ENCODE results near the gene CAV3.

CAV3 gene

GRCh38 chr3:8764528-8764927 lies 30.9 kb downstream of the CAV3 start:
- TF ChIP-seq ZFX (IDR thresholded peaks at IDR 0.05) (no peak), CTCF (conservative IDR thresholded peaks at IDR 0.05) (no peak)
- H3K27ac ChIP-seq: no peak overlapping the region

- no peak for TF ChIP-seq ZFX (IDR thresholded peaks at IDR 0.05)
- TF ChIP-seq CTCF (conservative IDR thresholded peaks at IDR 0.05): no peak
- no peak overlapping the region for H3K27ac ChIP-seq
These were observed 31.9 kb downstream of the CAV3 start for GRCh38 chr3:8765528-8765927.

DNA sequence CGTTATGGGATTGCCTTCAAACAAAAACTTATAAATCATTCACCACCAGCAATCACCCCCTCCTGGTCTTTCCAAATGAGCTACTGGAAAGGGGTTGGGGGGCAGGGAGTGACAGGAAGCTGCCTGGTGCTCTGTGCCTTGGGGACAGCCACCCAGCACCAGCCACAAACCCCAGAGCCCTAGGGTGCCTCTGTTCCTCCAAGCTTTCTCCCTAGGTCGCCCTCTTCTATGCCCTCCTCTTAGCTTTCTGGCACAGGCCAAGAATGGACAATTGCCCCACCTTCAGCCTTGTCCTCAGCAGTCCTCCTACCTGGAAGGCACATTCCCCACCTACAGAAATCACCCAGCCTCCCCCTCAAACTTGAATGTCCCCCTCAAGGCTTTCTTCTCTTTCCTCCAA lies 32.5 kb downstream of the CAV3 start:
- TF ChIP-seq ZFX (IDR thresholded peaks at IDR 0.05) (no peak), CTCF (conservative IDR thresholded peaks at IDR 0.05) (no peak)
- H3K27ac ChIP-seq: no peak overlapping the region

DNA sequence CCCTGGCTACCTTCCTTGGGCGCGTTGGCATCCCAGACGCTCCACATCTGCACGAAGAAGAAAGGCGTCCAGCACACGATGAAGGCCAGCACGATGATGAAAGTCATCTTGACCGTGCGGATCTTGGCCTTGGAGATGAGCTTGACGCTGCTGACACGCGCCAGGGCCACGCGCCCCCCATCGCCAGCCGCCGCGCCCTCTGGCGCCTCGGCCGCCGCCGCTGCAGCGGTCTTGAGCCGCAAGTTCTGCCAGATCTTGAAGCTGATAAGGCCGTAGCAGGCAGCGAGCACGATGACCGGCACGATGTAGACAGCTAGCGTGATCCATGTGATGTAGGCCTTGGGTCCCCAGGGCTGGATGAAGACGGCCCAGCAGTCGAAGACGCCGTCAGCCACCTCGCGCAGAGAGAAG lies 33.7 kb downstream of the CAV3 start:
- H3K27ac ChIP-seq: no peak overlapping the region
- no peak for TF ChIP-seq CTCF (conservative IDR thresholded peaks at IDR 0.05)
- TF ChIP-seq ZFX (IDR thresholded peaks at IDR 0.05): no peak

DNA sequence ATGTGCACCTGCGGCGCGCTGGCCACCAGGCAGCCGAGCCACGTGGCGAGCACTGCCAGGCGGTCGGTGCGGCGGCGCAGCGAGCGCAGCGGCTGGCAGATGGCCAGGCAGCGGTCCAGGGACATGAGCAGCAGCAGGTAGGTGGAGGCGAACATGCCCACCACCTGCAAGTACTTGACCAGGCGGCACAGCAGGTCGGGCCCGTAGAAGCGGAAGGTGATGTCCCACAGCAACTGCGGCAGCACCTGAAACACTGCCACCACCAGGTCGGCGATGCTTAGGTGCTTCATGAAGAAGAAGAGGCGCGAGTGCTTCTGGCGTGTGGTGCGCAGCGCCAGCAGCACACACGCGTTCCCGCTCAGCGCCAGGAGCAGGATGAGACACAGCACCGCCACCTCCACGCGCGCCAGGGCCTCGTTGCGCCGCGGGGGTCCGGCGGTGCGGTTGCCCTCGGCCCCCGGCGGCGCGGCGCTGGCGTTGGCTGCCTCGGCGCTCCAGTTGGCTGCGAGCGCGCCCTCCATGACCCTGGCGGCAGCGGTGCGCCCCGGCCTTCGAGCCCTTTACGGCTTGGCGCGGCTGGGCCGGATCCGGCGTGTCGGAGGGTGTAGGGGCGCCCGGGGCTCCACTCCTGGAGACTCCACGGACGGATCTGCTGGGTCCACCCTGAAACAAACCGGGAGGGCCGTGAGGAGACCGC lies 34.2 kb downstream of the CAV3 start:
- no peak overlapping the region for H3K27ac ChIP-seq
- TF ChIP-seq CTCF (conservative IDR thresholded peaks at IDR 0.05) (no peak), ZFX (IDR thresholded peaks at IDR 0.05) (no peak)

DNA sequence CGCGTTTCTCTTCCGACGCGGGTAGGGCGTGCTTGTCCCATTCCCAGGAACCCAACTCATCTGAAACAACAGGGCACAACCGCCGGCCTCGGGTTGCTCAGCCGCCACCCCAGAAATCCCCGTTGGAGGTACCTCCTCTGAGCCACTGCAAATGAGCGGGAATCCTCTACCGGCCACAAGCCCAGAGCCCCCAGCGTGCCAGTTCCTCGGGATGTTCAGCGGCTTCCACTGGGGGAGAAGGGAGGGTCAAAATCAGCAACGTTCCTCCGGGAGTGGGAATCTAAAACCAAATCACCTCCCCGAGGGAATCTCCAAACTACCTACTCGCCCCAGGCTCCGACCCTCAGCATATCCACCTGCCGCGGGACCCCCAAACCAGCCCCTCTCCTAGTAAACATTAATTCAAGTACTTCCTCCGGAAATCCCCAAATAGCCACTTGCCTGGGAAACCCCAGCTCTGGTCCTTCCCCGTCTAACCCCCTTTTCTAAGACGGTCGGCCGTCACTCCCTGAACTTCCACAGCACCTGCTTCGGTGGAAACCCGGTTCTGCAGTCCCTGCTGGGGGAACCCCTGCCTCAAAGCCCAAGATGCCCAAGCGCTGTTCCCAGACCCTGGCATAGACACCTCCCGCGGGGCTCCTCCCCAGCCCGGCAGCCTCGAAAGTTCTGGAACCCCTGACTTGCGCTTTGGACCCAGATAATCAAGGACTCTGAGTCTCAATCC lies 34.9 kb downstream of the CAV3 start:
- TF ChIP-seq CTCF (conservative IDR thresholded peaks at IDR 0.05) (no peak), ZFX (IDR thresholded peaks at IDR 0.05) (no peak)
- no peak overlapping the region for H3K27ac ChIP-seq

GRCh38 chr3:8769088-8769822 lies 35.7 kb downstream of the CAV3 start, which contains the start of gene OXTR:
TSS of gene OXTR (minus strand) at chr3:8769613. CDS start at chr3:8768187, 1,426 bp downstream.
- TF ChIP-seq ZFX (IDR thresholded peaks at IDR 0.05): no peak
- TF ChIP-seq CTCF (conservative IDR thresholded peaks at IDR 0.05): peak; percentile 98
- H3K27ac ChIP-seq: no peak within 1 kb of the TSS
